Right ventricle myocardium superior (tissue), 1 donor: ENCODE measurements around the gene TUBGCP3. TPM values are rescaled to one million over a fixed set of nuclear protein-coding genes. Genes with fewer than 3 reads are reported as not detected.

Source experiments
- ATAC-seq: fragments of 200-7000 bp; cut with Tn5 transposase; one replicate; pipeline ENCODE4 v1.9.1; 2020; ENCODE audit warnings: mild to moderate bottlenecking; ENCODE audit not compliant: poor library complexity
- DNase-seq: peaks from one replicate; pipeline ENCODE4 v3.0.0-alpha.2; 2020
- intact Hi-C: fragments of 100-400 bp; cut with DNase I; formaldehyde crosslinking; loops from one replicate; pipeline ENCODE4 v1.11.2; 2022
- total RNA-seq: library from RNA; stranded (reverse); fragmentation: NEBNext Ultra II Directional; extraction: Animal tissue kit (Norgen Biotek cat#: 25700); gene quantifications from one replicate; pipeline ENCODE4 v1.2.1, GENCODE V29; 2021
- donor health status: DM: no; HTN: yes; CAD: no; lungs with severe emphysema.

The TUBGCP3 gene
- total RNA-seq, 1 donor from 2014 or later: 14.1 TPM

- no peak for DNase-seq
- ATAC-seq: no peak
- intact Hi-C loops: no loop called here
Measured at GRCh38 chr13:112467236-112467635, 120.7 kb downstream of the TUBGCP3 start.

- no peak for DNase-seq
- no peak for ATAC-seq
- intact Hi-C loops: no loop called here
Measured at GRCh38 chr13:112466132-112467058, 121.6 kb downstream of the TUBGCP3 start.

GRCh38 chr13:112465251-112466131 lies 122.5 kb downstream of the TUBGCP3 start:
- ATAC-seq (no peak), DNase-seq (no peak)
- intact Hi-C loops: no loop called here

- no peak for ATAC-seq
- no peak for DNase-seq
- intact Hi-C loops: no loop called here
Measured at GRCh38 chr13:112464720-112465119, 123.2 kb downstream of the TUBGCP3 start.

GRCh38 chr13:112462408-112462807 lies 125.5 kb downstream of the TUBGCP3 start:
- DNase-seq: no peak
- intact Hi-C loops: no loop called here
- no peak for ATAC-seq

GRCh38 chr13:112457485-112457884 lies 130.5 kb downstream of the TUBGCP3 start:
- intact Hi-C loops: no loop called here
- no peak for DNase-seq
- ATAC-seq: no peak

- ATAC-seq (no peak), DNase-seq (no peak)
- intact Hi-C loops: no loop called here
Measured at GRCh38 chr13:112457081-112457480, 130.9 kb downstream of the TUBGCP3 start.

GRCh38 chr13:112456138-112457056 lies 131.6 kb downstream of the TUBGCP3 start:
- intact Hi-C loops: no loop called here
- no peak for DNase-seq
- no peak for ATAC-seq

- intact Hi-C loops: no loop called here
- no peak for DNase-seq
- no peak for ATAC-seq
Measured at GRCh38 chr13:112455476-112456059, 132.4 kb downstream of the TUBGCP3 start.

GRCh38 chr13:112454648-112455334 lies 133.2 kb downstream of the TUBGCP3 start:
- intact Hi-C loops: no loop called here
- ATAC-seq (no peak), DNase-seq (no peak)

- intact Hi-C loops: no loop called here
Measured at GRCh38 chr13:112453874-112454647, 133.9 kb downstream of the TUBGCP3 start.

GRCh38 chr13:112453207-112453829 lies 134.6 kb downstream of the TUBGCP3 start:
- DNase-seq: no peak

More at GRCh38 chr13:112453874-112454647, 133.9 kb downstream of the TUBGCP3 start:
- DNase-seq (no peak), ATAC-seq (no peak)

GRCh38 chr13:112452380-112453206 lies 135.4 kb downstream of the TUBGCP3 start:
- intact Hi-C loops: no loop called here
- no peak for ATAC-seq
- no peak for DNase-seq

More at GRCh38 chr13:112453207-112453829, 134.6 kb downstream of the TUBGCP3 start:
- ATAC-seq: no peak
- intact Hi-C loops: no loop called here

GRCh38 chr13:112451512-112452379 lies 136.2 kb downstream of the TUBGCP3 start:
- intact Hi-C loops: no loop called here
- ATAC-seq (no peak), DNase-seq (no peak)

GRCh38 chr13:112450904-112451240 lies 137.1 kb downstream of the TUBGCP3 start:
- ATAC-seq: no peak
- intact Hi-C loops: no loop called here
- DNase-seq: no peak
